Epidermal melanocyte (primary cell): ENCODE results near the gene VEPH1.

Experiments
- DNase-seq: peaks from one replicate; pipeline ENCODE4 v3.0.0; 2011; ENCODE audit warnings: low spot score; ENCODE audit not compliant: insufficient read length

The VEPH1 gene

DNA sequence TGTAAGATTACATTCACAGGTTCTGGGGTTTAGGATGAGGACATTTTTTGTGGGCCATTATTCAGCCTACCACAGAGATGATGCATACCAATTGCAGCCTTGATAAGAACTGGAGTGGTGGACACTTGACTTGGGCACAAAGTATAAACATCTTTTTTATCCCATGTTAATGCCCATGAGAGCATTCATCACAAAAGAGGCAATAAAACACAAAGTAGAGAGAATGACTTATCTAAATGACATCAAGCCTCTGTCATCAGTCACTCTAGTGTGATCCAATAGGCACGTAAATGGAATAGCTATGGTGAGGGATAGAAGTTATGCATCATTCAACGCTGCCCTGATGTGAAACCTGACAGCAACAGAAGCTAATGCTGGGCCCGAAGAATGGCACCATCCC lies 25.8 kb downstream of the VEPH1 start:
- DNase-seq = no peak

DNA sequence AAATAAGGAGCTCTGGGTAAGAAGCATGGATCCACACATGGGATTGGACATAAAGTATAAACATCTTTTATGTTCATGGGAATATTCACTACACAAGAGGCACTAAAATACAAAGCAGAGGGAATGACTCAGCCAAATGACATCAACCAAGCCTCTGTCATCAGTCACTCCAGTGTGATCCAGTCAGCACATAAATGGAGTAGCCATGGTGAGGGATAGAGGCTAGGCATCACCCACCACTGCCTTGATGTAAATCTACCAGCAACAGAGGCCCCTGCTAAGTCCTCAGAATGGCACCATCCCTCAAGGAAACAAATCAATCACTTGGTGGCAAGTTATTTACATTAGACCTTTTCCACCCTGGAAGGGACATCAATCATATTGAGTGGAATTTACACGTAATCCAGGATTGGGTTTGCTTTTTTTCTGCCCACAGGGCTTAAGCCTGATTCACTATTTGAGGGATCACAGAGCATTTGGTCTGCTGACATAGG lies 27.2 kb downstream of the VEPH1 start:
- no peak for DNase-seq

DNA sequence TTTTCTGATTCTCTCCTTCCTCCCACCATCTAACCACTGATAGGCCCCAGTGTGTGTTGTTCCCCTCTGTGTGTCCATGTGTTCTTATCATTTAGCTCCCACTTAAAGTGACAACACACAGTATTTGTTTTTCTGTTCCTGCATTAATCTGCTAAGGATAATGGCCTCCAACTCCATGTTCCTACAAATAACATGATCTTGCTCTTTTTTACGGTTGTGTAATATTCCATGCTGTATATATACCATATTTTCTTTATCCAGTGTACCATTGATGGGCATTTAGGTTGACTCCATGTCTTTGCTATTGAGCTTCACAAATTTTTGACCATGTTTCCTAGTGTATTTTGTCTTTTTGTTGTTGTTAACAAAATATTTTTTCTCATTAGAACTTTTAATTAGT lies 30.6 kb downstream of the VEPH1 start:
- DNase-seq = no peak

DNA sequence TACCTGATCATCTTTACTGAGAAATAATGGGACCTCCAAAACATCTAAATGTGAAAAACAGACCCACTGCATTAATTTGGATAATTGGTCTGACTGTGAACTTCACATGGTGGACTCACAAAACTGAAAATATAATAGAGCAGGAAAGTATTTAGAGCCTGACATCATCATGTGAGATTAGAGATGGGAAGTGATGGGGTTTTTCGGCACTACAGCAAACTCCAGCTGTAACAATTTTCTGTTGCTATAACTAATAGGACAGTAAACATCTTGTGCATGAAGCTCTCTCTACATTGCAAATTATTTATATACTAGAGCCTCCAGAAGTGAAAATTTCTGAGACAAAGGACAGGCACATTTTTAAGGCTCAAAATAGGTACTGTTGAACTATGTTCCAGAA lies 32.2 kb downstream of the VEPH1 start:
- no peak for DNase-seq

- DNase-seq = no peak
Observed at GRCh38 chr3:157469561-157470294, 33.5 kb downstream of the VEPH1 start.

- no peak for DNase-seq
Observed at GRCh38 chr3:157467200-157467599, 36.0 kb downstream of the VEPH1 start.

DNA sequence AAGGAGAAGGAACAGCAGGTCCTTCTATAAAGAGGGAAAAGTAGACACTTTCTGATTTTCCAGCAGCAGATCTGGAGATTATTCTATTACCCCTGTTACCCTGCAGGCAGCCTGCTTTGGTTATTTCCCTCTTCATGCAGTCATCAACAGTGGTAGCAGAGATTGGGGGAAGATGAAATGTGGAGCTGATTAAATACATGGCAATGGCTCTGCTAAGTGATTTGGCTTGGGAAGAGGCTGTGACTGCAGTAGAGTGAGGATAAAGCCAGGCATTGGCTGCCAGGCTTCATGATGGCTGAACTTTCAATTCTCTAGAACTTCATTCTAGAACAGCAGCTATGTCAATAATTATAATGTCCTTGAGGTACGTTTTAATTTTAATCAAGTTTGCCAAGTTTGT lies 37.5 kb downstream of the VEPH1 start:
- no peak for DNase-seq

DNA sequence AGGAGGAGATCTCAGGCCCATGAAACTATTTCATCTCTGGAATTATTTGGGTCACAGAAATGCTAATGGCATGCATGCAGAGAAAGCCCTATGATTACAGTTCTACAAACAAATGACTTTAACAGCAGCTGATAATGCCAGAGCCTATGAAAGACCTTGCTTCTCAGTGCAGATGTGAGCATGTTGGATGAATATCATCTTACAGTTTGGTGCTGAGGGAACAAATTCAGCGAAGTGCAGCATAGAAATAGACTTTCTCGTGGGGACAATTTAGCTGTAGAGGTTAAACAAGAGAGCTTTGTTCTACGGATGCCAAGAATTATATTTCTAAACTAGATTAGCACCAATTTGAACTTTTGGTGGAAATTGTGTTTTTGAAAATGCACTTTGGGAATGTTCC lies 38.9 kb downstream of the VEPH1 start:
- no peak for DNase-seq

DNA sequence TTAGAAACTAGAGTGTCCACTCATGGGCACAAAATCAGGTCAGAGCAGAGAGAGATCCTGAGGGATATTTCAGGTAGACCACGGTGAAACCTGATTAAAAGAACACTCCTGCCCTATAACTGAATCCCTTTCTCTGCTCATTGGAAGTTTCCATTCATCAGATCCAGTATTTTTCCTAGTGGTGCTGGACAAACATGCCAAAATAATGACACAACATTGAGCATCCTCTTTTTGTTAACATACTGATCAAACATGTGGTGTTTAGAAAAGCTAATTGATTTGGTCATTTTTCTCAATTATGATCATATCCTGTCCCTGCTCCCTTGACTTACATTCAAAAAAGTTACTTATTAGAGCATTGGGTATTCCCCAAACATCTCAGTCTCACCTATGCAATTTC lies 39.4 kb downstream of the VEPH1 start:
- DNase-seq = no peak

DNA sequence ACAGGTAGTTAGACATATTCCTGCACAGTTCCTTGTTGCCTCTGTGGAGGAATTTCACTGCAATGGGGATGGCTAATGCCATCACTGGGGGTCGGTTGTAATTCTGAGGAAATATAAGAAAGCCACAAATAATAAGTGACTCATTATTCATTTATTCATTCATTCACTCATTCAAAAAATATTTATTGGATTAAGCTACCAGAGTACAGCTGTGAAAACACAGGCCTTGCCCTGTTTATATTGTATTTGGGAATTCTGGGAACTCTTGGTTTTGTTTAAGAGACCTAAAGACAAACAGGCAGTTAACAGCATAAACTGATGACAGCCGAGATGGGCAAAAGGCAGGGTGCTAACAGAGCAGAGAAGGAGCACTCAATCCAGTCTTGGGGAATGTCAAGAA lies 43.0 kb downstream of the VEPH1 start:
- no peak for DNase-seq

GRCh38 chr3:157459706-157460105 lies 43.5 kb downstream of the VEPH1 start:
- no peak for DNase-seq

GRCh38 chr3:157453824-157454223 lies 49.4 kb downstream of the VEPH1 start:
- DNase-seq = no peak

DNA sequence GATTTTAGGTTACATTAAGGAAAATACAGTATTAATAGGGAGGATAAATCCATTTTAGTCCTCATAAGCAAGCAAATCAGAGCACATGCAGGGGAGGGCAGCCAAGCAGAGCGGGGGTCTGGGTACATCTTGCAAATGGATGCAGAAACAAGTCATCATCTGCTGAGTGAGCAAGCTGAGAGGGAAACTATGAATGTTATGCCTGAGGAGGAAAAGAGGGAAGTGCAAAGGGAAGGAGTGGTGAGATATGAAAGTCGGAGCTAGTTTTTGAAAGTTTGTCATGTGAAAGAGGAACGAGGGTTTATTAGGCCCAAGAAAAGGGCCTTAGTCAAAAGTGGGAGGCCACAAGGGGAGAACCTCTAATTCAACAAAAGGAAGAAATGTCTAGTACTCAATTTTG lies 51.1 kb downstream of the VEPH1 start:
- DNase-seq = no peak

- no peak for DNase-seq
Observed at GRCh38 chr3:157447026-157447694, 56.1 kb downstream of the VEPH1 start.

DNA sequence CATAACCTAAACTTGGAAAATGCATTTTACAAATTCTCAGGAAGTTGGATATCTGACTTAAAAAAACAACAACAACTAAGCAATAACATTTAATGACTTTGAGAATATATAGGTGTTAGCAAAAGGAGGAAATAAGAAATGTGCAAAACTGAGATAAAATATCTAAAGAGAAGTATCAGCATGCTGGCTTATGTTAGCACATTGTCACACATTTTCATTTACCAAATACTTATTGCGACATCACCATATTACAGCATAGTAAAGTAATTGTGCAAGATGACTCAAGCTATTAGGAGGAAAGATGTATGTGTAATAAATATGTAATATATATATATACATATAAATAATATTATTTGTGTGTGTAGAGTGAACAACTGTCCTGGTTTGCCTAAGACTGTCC lies 57.4 kb downstream of the VEPH1 start:
- no peak for DNase-seq

GRCh38 chr3:157444797-157445184 lies 58.4 kb downstream of the VEPH1 start:
- no peak for DNase-seq

DNA sequence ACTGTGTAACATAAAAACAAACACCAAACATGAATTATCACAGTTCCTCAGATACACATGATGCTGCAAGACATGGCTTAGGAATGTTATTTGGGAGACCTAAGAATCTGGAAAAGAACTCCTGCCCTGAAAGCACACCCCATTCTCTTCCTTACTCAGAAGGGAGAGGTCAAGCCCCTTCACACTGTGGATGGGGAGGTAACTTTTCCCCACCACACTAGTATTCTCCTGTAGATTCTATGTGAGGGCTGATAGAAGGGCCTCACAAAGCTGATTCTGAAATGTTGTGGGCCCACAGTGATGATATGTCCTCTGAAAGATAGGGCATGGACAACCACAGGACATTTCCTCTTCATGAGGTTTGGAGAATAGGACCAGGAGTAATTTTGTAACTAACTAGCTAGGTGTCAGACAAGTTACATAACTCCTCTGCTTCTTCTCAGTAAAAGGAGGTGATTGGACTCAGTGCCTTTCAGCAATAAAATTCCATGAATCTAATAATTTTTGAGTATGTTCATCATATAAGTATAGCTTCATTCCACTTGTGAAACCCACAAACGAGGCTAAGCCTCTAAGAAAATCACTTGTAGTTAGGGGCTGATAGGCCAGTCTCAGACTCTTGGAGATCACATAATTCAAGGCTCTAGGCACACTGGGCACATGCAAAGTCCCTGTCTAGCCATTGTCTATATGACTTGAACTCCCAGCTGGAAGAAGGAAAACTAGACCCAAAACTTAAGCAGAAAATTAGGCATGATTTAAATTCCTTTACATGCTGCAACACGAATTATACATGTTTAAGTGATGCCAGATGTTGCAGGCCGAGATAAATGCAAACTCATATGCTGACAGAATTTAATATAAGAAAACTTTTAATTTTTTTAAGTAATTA lies 59.1 kb downstream of the VEPH1 start:
- DNase-seq = no peak

GRCh38 chr3:157442729-157443128 lies 60.5 kb downstream of the VEPH1 start:
- no peak for DNase-seq

DNA sequence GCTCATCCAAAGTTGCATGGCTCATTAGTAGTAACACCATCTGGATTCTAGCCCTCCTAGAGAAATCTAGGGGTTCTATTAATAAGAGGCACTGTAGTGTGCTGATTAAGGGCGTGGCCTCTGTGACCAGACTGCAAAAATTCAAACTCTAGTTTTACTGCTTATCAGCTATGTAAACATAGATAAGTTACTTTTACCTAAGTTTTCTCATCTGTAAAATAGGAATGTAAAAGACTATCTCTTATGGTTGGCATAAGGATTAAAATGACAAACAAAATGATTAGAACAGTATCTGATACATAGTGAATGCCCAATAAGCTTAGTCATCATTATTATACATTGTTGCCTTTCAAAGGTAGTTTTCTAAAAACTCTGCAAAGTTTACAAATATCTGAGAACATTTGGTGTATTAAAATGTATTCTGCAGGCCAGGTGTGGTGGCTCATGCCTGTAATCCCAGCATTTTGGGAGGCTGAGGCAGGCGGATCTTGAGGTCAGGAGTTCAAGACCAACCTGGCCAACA lies 62.1 kb downstream of the VEPH1 start:
- DNase-seq = no peak

DNA sequence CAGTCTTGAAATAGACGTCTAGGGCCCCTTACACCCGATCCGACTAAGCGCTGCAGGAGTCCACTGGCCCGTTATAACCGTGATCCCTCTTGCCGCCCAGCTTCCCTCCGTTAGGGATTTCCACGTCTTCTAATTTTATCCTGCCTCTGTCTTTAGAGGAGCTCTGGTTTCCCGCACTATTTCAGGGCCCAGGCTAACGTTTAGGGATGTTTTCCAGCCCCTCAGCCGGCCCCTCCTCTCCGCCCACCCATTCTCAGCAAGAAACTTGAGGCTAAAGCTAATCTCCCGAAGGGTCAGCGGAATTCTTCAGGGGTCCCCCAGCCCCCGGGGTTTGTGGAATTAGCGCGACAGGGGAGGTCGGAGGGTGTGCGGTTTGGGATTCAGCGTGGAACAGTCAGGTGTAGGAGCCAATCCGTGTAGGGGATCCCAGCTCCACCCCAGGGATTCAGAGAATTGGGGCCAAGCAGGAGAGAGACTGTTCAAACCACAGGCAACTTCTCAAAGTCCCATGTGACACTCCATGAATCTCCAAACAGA lies 65.0 kb downstream of the VEPH1 start:
- no peak for DNase-seq

GRCh38 chr3:157436583-157437291 lies 66.5 kb downstream of the VEPH1 start, which contains the start of gene PTX3:
Gene PTX3, plus strand, starts transcription at chr3:157436850. Its CDS starts 84 bp downstream, at chr3:157436934.
- no peak for DNase-seq
